Endothelial cell of umbilical vein (primary cell): ENCODE results near the gene SHOX. TPM values are rescaled to one million over a fixed set of nuclear protein-coding genes. Genes with fewer than 3 reads are reported as not detected.

Source experiments
- BruUV-seq: library from RNA; stranded (reverse); fragments of 400-500 nt; replicated peaks from 2 replicates; lab custom pipeline; 2021; lab: Mats Ljungman, UMichigan
- CTCF ChIA-PET: fragments of 300-600, 350-600 bp; sonication (Branson Sonifier 250); formaldehyde crosslinking; loops from one replicate; lab custom pipeline; 2021; ENCODE audit warnings: antibody characterized with exemption, inconsistent platforms; lab: Charles Lee
- POLR2A ChIA-PET: fragments of 300-600, 350-600 bp; sonication (Branson Sonifier 250); formaldehyde crosslinking; loops from one replicate; lab custom pipeline; 2021; ENCODE audit warnings: antibody characterized with exemption, inconsistent platforms; lab: Charles Lee
- DNase-seq: peaks from one replicate; pipeline ENCODE4 v3.0.0-alpha.2; 2011; ENCODE audit warnings: low read depth, low spot score
- FAIRE-seq: peaks from 2 replicates; lab custom pipeline; 2011; peaks lifted over from hg19 to GRCh38; lab: Jason Lieb, UNC
- H2AFZ ChIP-seq: 2 replicates; pipeline ENCODE4 v1.6.0; 2012; ENCODE audit warnings: low read depth, low read length, control low read depth, inconsistent platforms
- H3K27ac ChIP-seq: 2 replicates; pipeline ENCODE4 v1.5.1; 2011; ENCODE audit warnings: low read depth, mild to moderate bottlenecking, control low read depth, low read length, moderate library complexity; ENCODE audit not compliant: insufficient read depth
- H3K27me3 ChIP-seq, 2 experiments: 2 replicates each; pipeline versions ENCODE4 v1.6.0 to v1.6.1; 2011; ENCODE audit warnings: low read length in 2 of 2, mixed read lengths in 1 of 2; ENCODE audit not compliant: control insufficient read depth in 2 of 2, insufficient read depth in 2 of 2
- H3K36me3 ChIP-seq, 2 experiments: 2 replicates in 1 of 2; 3 replicates in 1 of 2; pipeline ENCODE4 v1.5.1; 2011; ENCODE audit warnings: low read length in 2 of 2, mild to moderate bottlenecking in 1 of 2, moderate library complexity in 1 of 2; ENCODE audit not compliant: control insufficient read depth in 2 of 2, insufficient read depth in 2 of 2; ENCODE audit errors: extremely low read depth in 1 of 2
- H3K4me1 ChIP-seq: 3 replicates; pipeline ENCODE4 v1.5.1; 2011; ENCODE audit warnings: mild to moderate bottlenecking, low read length; ENCODE audit not compliant: control insufficient read depth, insufficient read depth; ENCODE audit errors: extremely low read depth
- H3K4me2 ChIP-seq: 2 replicates; pipeline ENCODE4 v1.6.1; 2011; ENCODE audit warnings: low read length, control low read depth, mixed read lengths; ENCODE audit not compliant: insufficient read depth
- H3K4me3 ChIP-seq, 3 experiments: fragments of 200-600 bp in 1 of 3; sonication (generic), shearing (Covaris generic) in 1 of 3; replicated peaks in 1 of 3; 2 replicates each; pipeline ENCODE4 v1.5.1; 2011 to 2016; ENCODE audit warnings: control low read depth in 3 of 3, low read length in 3 of 3, mild to moderate bottlenecking in 2 of 3, inconsistent platforms in 1 of 3, low read depth in 1 of 3, moderate library complexity in 1 of 3; ENCODE audit not compliant: insufficient read depth in 1 of 3
- H3K79me2 ChIP-seq: 2 replicates; pipeline ENCODE4 v1.6.0; 2012; ENCODE audit warnings: low read length, inconsistent platforms; ENCODE audit not compliant: control insufficient read depth, insufficient read depth
- H3K9ac ChIP-seq: replicated peaks from 2 replicates; pipeline ENCODE3; 2011; ENCODE audit warnings: low read length, control low read depth; ENCODE audit not compliant: insufficient read depth; ENCODE audit errors: extremely low read depth
- H3K9me1 ChIP-seq: replicated peaks from 3 replicates; pipeline ENCODE4 v1.6.0; 2011; ENCODE audit warnings: mild to moderate bottlenecking, low read length; ENCODE audit not compliant: control insufficient read depth, insufficient read depth; ENCODE audit errors: extremely low read depth
- H3K9me3 ChIP-seq: replicated peaks from 2 replicates; pipeline ENCODE4 v1.5.1; 2012; ENCODE audit warnings: low read length, inconsistent platforms; ENCODE audit not compliant: control insufficient read depth, insufficient read depth
- H4K20me1 ChIP-seq: replicated peaks from 2 replicates; pipeline ENCODE3; 2011; ENCODE audit warnings: mild to moderate bottlenecking, low read length; ENCODE audit not compliant: control insufficient read depth, insufficient read depth; ENCODE audit errors: extremely low read depth
- CTCF ChIP-seq, 2 donors: IDR thresholded peaks; 1 replicate in 1 of 2; 2 replicates in 1 of 2; pipeline ENCODE4 v1.5.1; 2011; ENCODE audit warnings: low read length in 2 of 2, mild to moderate bottlenecking in 2 of 2, moderate library complexity in 2 of 2, control low read depth in 1 of 2, inconsistent platforms in 1 of 2, low read depth in 1 of 2; ENCODE audit not compliant: insufficient read depth in 1 of 2; ENCODE audit errors: extremely low read depth in 1 of 2
- EZH2 ChIP-seq: IDR thresholded peaks from 2 replicates; pipeline ENCODE4 v1.6.1; 2012; ENCODE audit warnings: borderline replicate concordance, low read depth, mild to moderate bottlenecking, moderate library complexity, low read length, inconsistent platforms; ENCODE audit not compliant: severe bottlenecking
- FOS ChIP-seq: IDR thresholded peaks from 2 replicates; pipeline ENCODE4 v1.6.1; 2011; ENCODE audit warnings: mild to moderate bottlenecking, low read length, moderate library complexity, borderline replicate concordance; ENCODE audit not compliant: insufficient read depth
- GATA2 ChIP-seq: IDR thresholded peaks from 2 replicates; pipeline ENCODE4 v1.7.0; 2011; ENCODE audit warnings: low read depth, mild to moderate bottlenecking, moderate library complexity, mixed read lengths, low read length; ENCODE audit not compliant: insufficient read length, insufficient read depth
- JUN ChIP-seq: IDR thresholded peaks from 2 replicates; pipeline ENCODE4 v1.6.1; 2011; ENCODE audit warnings: borderline replicate concordance, low read depth; ENCODE audit not compliant: insufficient read length, insufficient read depth
- MAX ChIP-seq: IDR thresholded peaks from 2 replicates; pipeline ENCODE4 v1.6.1; 2011; ENCODE audit not compliant: insufficient read depth, insufficient read length
- MYC ChIP-seq: IDR thresholded peaks from one replicate; pipeline ENCODE4 v1.6.1; 2011; ENCODE audit warnings: mild to moderate bottlenecking, low read depth, low read length
- POLR2AphosphoS5 ChIP-seq: IDR thresholded peaks from 2 replicates; pipeline ENCODE4 v1.6.1; 2012; ENCODE audit warnings: low read depth, mild to moderate bottlenecking, control low read depth, low read length, moderate library complexity; ENCODE audit not compliant: insufficient read depth
- dilution Hi-C: fragments of 300-500 bp; cut with MboI; formaldehyde crosslinking; loops from one replicate; pipeline ENCODE4 v1.15.0; 2019; ENCODE audit warnings: low sequenced_read_pairs; ENCODE audit not compliant: extremely low pct_ligation_motif_present
- intact Hi-C: fragments of 100-400 bp; cut with micrococcal nuclease; formaldehyde crosslinking; loops from one replicate; pipeline ENCODE4 v1.10.0; 2022
- polyA plus RNA-seq, 4 experiments: library from polyadenylated mRNA; depleted of rRNA in 3 of 4; stranded (reverse) in 3 of 4; unstranded in 1 of 4; fragments of >200 nt; gene quantifications; 2 replicates each; pipeline versions ENCODE4 v1.2.1 to v1.2.3, GENCODE V29; 2011 to 2012; ENCODE audit warnings: missing spikeins in 1 of 4
- total RNA-seq: library from RNA; stranded (reverse); gene quantifications from 2 replicates; pipeline ENCODE4 v1.2.3, GENCODE V29; 2021

Gene SHOX
- total and polyA plus RNA-seq, 2 donors (not counting 3 experiments of a cell fraction or from before 2014, with no cell fraction given) = not detected

- Histone ChIP-seq H3K27me3 (peaks cover 19 to 31% of the 10 kb centered on the region in 2 experiments), H3K9me3 (no peaks in the 10 kb centered on the region), H4K20me1 (no peaks in the 10 kb centered on the region), H2AFZ (no peak overlapping the region), H3K4me3 (no peak overlapping the region), H3K9me1 (no peaks in the 10 kb centered on the region), H3K79me2 (no peaks in the 10 kb centered on the region), H3K27ac (no peak overlapping the region), H3K4me2 (no peak overlapping the region), H3K36me3 (no peaks in the 10 kb centered on the region), H3K9ac (no peak overlapping the region), H3K4me1 (no peaks in the 10 kb centered on the region)
- intact Hi-C loops = no loop called here
- no peak for FAIRE-seq
- CTCF ChIA-PET = no interaction called here
- DNase-seq = no peak
- POLR2A ChIA-PET = no interaction called here
- BruUV-seq = no TSS peak
- TF ChIP-seq MYC (no peak), FOS (no peak), MAX (no peak), EZH2 (no peak), GATA2 (no peak), JUN (no peak), POLR2AphosphoS5 (no peak), CTCF (IDR thresholded peaks at IDR 0.05; ENCODE audit: extremely low read depth in 1 of 2, insufficient read depth in 1 of 2, low read depth in 1 of 2, low read length in 2 of 2) (no peak)
- dilution Hi-C loops = no loop called here
Observed at GRCh38 chrX:626745-627509, 3.7 kb upstream of the SHOX start.
